SK-N-SH treated with all-trans-retinoic acid at 6 μM for 48 hours (cell line): ENCODE data around the gene FHL1.

Source experiments
- ATAC-seq: fragments of 200-7000 bp; cut with Tn5 transposase; 3 replicates; pipeline ENCODE4 v1.9.1; 2020; ENCODE audit warnings: mild to moderate bottlenecking, moderate library complexity
- ARNTL ChIP-seq: fragments of 450-650 bp; formaldehyde crosslinking; IDR thresholded peaks from 2 replicates; pipeline ENCODE4 v1.5.0; 2020; ENCODE audit warnings: low read depth, mild to moderate bottlenecking, moderate library complexity, borderline replicate concordance
- BACH2 ChIP-seq: fragments of 250-450 bp; sonication (Bioruptor Pico); IDR thresholded peaks from 2 replicates; pipeline ENCODE4 v1.9.0; 2021; ENCODE audit warnings: mild to moderate bottlenecking, borderline replicate concordance
- CREB5 ChIP-seq: fragments of 250-450 bp; sonication (Bioruptor Pico); IDR thresholded peaks from 2 replicates; pipeline ENCODE4 v1.5.1; 2020; ENCODE audit warnings: low read depth, mild to moderate bottlenecking, moderate library complexity
- CSDC2 ChIP-seq: fragments of 250-450 bp; sonication (Bioruptor Pico); IDR thresholded peaks from 2 replicates; pipeline ENCODE4 v1.5.0; 2020; ENCODE audit warnings: mild to moderate bottlenecking, moderate library complexity
- CSRNP3 ChIP-seq: fragments of 250-450 bp; sonication (Bioruptor Pico); IDR thresholded peaks from 2 replicates; pipeline ENCODE4 v1.5.1; 2021; ENCODE audit warnings: mild to moderate bottlenecking, moderate library complexity
- ESRRG ChIP-seq: fragments of 250-450 bp; sonication (Bioruptor Pico); IDR thresholded peaks from 2 replicates; pipeline ENCODE4 v1.6.1; 2021; ENCODE audit warnings: mild to moderate bottlenecking
- ISL1 ChIP-seq: fragments of 250-450 bp; sonication (Bioruptor Pico); IDR thresholded peaks from 2 replicates; pipeline ENCODE4 v2.1.2; 2022; ENCODE audit warnings: mild to moderate bottlenecking, moderate library complexity
- OSR1 ChIP-seq: fragments of 250-450 bp; sonication (Bioruptor Pico); IDR thresholded peaks from 2 replicates; pipeline ENCODE4 v1.8.0; 2022; ENCODE audit warnings: moderate library complexity, mild to moderate bottlenecking, inconsistent platforms
- POU6F1 ChIP-seq: fragments of 250-450 bp; sonication (Bioruptor Pico); IDR thresholded peaks from 2 replicates; pipeline ENCODE4 v1.8.0; 2021; ENCODE audit warnings: low read depth, mild to moderate bottlenecking, moderate library complexity, borderline replicate concordance
- PPARA ChIP-seq: fragments of 250-450 bp; sonication (Bioruptor Pico); IDR thresholded peaks from 2 replicates; pipeline ENCODE4 v1.5.0; 2020; ENCODE audit warnings: mild to moderate bottlenecking, borderline replicate concordance
- RARB ChIP-seq: fragments of 250-450 bp; sonication (Bioruptor Pico); IDR thresholded peaks from 2 replicates; pipeline ENCODE4 v1.8.0; 2021; ENCODE audit warnings: mild to moderate bottlenecking, moderate library complexity
- SNAI2 ChIP-seq: fragments of 250-450 bp; sonication (Bioruptor Pico); IDR thresholded peaks from 2 replicates; pipeline ENCODE4 v1.5.0; 2020; ENCODE audit warnings: mild to moderate bottlenecking, moderate library complexity
- TCF4 ChIP-seq: fragments of 250-450 bp; sonication (Bioruptor Pico); IDR thresholded peaks from 2 replicates; pipeline ENCODE4 v1.8.0; 2021; ENCODE audit warnings: mild to moderate bottlenecking, moderate library complexity, borderline replicate concordance
- TOX ChIP-seq: fragments of 250-450 bp; sonication (Bioruptor Pico); IDR thresholded peaks from 2 replicates; pipeline ENCODE4 v1.8.0; 2021; ENCODE audit warnings: mild to moderate bottlenecking, moderate library complexity, borderline replicate concordance
- TSHZ2 ChIP-seq: fragments of 250-450 bp; sonication (Bioruptor Pico); IDR thresholded peaks from 2 replicates; pipeline ENCODE4 v1.5.0; 2020; ENCODE audit warnings: mild to moderate bottlenecking, moderate library complexity
- ZC3H10 ChIP-seq: fragments of 250-450 bp; sonication (Bioruptor Pico); IDR thresholded peaks from 2 replicates; pipeline ENCODE4 v1.5.1; 2021; ENCODE audit warnings: mild to moderate bottlenecking, moderate library complexity
- ZFP30 ChIP-seq: fragments of 450-650 bp; formaldehyde crosslinking; IDR thresholded peaks from 2 replicates; pipeline ENCODE4 v1.5.0; 2022; ENCODE audit warnings: mild to moderate bottlenecking, moderate library complexity
- ZNF565 ChIP-seq: fragments of 450-650 bp; formaldehyde crosslinking; conservative IDR thresholded peaks from 2 replicates; pipeline ENCODE4 v1.5.0; 2020; ENCODE audit warnings: low read depth, mild to moderate bottlenecking, moderate library complexity
- ZNF70 ChIP-seq: fragments of 450-650 bp; formaldehyde crosslinking; IDR thresholded peaks from 2 replicates; pipeline ENCODE4 v1.5.0; 2020; ENCODE audit warnings: mild to moderate bottlenecking, moderate library complexity
- ZNF8 ChIP-seq: fragments of 450-650 bp; formaldehyde crosslinking; IDR thresholded peaks from 2 replicates; pipeline ENCODE4 v1.5.0; 2020; ENCODE audit warnings: mild to moderate bottlenecking, moderate library complexity

Gene FHL1

GRCh38 chrX:136179133-136179532, 31.8 kb downstream of the FHL1 start:
- TF ChIP-seq PPARA (no peak), TCF4 (no peak), TOX (CRISPR knock-in tag) (no peak), ZFP30 (CRISPR knock-in tag) (no peak), ZNF70 (CRISPR knock-in tag) (no peak), TSHZ2 (CRISPR knock-in tag) (no peak), ESRRG (CRISPR knock-in tag) (no peak), CSRNP3 (CRISPR knock-in tag) (no peak), RARB (CRISPR knock-in tag) (no peak), ZNF8 (CRISPR knock-in tag) (no peak), OSR1 (CRISPR knock-in tag) (no peak), ARNTL (no peak), POU6F1 (no peak), ZC3H10 (no peak), BACH2 (CRISPR knock-in tag) (no peak), ISL1 (CRISPR knock-in tag) (no peak)
- ATAC-seq = no peak

- ATAC-seq = no peak
- TF ChIP-seq ZNF565 (CRISPR knock-in tag) = no peak
- TF ChIP-seq CREB5 (CRISPR knock-in tag) = no peak
- no peak for TF ChIP-seq ZC3H10
- TF ChIP-seq ARNTL = no peak
- no peak for TF ChIP-seq RARB (CRISPR knock-in tag)
- no peak for TF ChIP-seq ISL1 (CRISPR knock-in tag)
- no peak for TF ChIP-seq ZNF70 (CRISPR knock-in tag)
- no peak for TF ChIP-seq SNAI2
- TF ChIP-seq PPARA = no peak
- TF ChIP-seq CSDC2 = no peak
- TF ChIP-seq ESRRG (CRISPR knock-in tag) = no peak
- no peak for TF ChIP-seq TSHZ2 (CRISPR knock-in tag)
- TF ChIP-seq CSRNP3 (CRISPR knock-in tag) = no peak
- no peak for TF ChIP-seq TCF4
- no peak for TF ChIP-seq ZNF8 (CRISPR knock-in tag)
Observed at GRCh38 chrX:136182414-136182813, 35.1 kb downstream of the FHL1 start.
